ENCODE measurements around the gene RGS13.

RGS13 gene

GRCh38 chr1:192604979-192605620, 30.8 kb upstream of the RGS13 start:
- no peak overlapping the region for H3K4me3 ChIP-seq (ENCODE audit: low read depth, low read length)
- peak; percentile 42 for DNase-seq (ENCODE audit: low read depth)
- TF ChIP-seq CTCF (IDR thresholded peaks at IDR 0.05; ENCODE audit: insufficient read depth, low read depth, low read length, missing control alignments) = no peak

GRCh38 chr1:192608671-192609070, 27.3 kb upstream of the RGS13 start:
- no peak overlapping the region for H3K4me3 ChIP-seq (ENCODE audit: low read depth, low read length)
- TF ChIP-seq CTCF (IDR thresholded peaks at IDR 0.05; ENCODE audit: insufficient read depth, low read depth, low read length, missing control alignments) = no peak
- no peak for DNase-seq (ENCODE audit: low read depth)

GRCh38 chr1:192609110-192610079, 26.6 kb upstream of the RGS13 start:
- peak; percentile 95 for DNase-seq (ENCODE audit: low read depth)
- no peak for TF ChIP-seq CTCF (IDR thresholded peaks at IDR 0.05; ENCODE audit: insufficient read depth, low read depth, low read length, missing control alignments)
- peak overlapping the region; percentile 27 for H3K4me3 ChIP-seq (ENCODE audit: low read depth, low read length)

GRCh38 chr1:192610112-192610889, 25.6 kb upstream of the RGS13 start:
- no peak overlapping the region for H3K4me3 ChIP-seq (ENCODE audit: low read depth, low read length)
- peak; percentile 51 for DNase-seq (ENCODE audit: low read depth)

GRCh38 chr1:192615055-192615454, 20.9 kb upstream of the RGS13 start:
- no peak for TF ChIP-seq CTCF (IDR thresholded peaks at IDR 0.05; ENCODE audit: insufficient read depth, low read depth, low read length, missing control alignments)
- H3K4me3 ChIP-seq (ENCODE audit: low read depth, low read length) = no peak overlapping the region
- no peak for DNase-seq (ENCODE audit: low read depth)

More at GRCh38 chr1:192610112-192610889, 25.6 kb upstream of the RGS13 start:
- TF ChIP-seq CTCF (IDR thresholded peaks at IDR 0.05; ENCODE audit: insufficient read depth, low read depth, low read length, missing control alignments) = peak; percentile 31

- TF ChIP-seq CTCF (IDR thresholded peaks at IDR 0.05; ENCODE audit: insufficient read depth, low read depth, low read length, missing control alignments) = no peak
- no peak for DNase-seq (ENCODE audit: low read depth)
- no peak overlapping the region for H3K4me3 ChIP-seq (ENCODE audit: low read depth, low read length)
Measured at GRCh38 chr1:192620071-192620635, 15.8 kb upstream of the RGS13 start.
